Heart right ventricle (tissue), 16 donors: ENCODE results near the gene SF3B1. TPM values are rescaled to one million over a fixed set of nuclear protein-coding genes. Genes with fewer than 3 reads are reported as not detected.
"Not testable (repeated sequence)": the region's sequence is repeated elsewhere in the genome, so short reads cannot be mapped to it uniquely, and the experiment has no call there.

Source experiments
- ATAC-seq, 8 donors: fragments of 200-7000 bp; cut with Tn5 transposase; one replicate each; pipeline ENCODE4 v1.9.1; 2020; ENCODE audit warnings: mild to moderate bottlenecking in 8 of 8, moderate library complexity in 8 of 8, moderate number of reproducible peaks in 1 of 8
- DNase-seq, 2 donors: peaks; one replicate each; pipeline ENCODE4 v3.0.0-alpha.2; 2020
- H3K27ac ChIP-seq, 10 donors: fragments of 200-600 bp; sonication (generic) in 2 of 10; one replicate each; pipeline versions ENCODE4 v1.5.0 to v1.8.0; 2020 to 2022; ENCODE audit warnings: mild to moderate bottlenecking in 3 of 10
- H3K27me3 ChIP-seq, 7 donors: fragments of 200-600 bp; one replicate each; pipeline ENCODE4 v1.8.0; 2021 to 2022; ENCODE audit warnings: mild to moderate bottlenecking in 2 of 7
- H3K36me3 ChIP-seq, 9 donors: fragments of 200-600 bp; sonication (generic) in 1 of 9; one replicate each; pipeline versions ENCODE4 v1.5.0 to v1.8.0; 2020 to 2022; ENCODE audit warnings: mild to moderate bottlenecking in 2 of 9
- H3K4me1 ChIP-seq, 9 donors: fragments of 200-600 bp; sonication (generic) in 1 of 9; one replicate each; pipeline versions ENCODE4 v1.5.0 to v1.8.0; 2020 to 2022; ENCODE audit warnings: mild to moderate bottlenecking in 4 of 9
- H3K4me3 ChIP-seq, 10 donors: fragments of 200-600 bp; sonication (generic) in 2 of 10; one replicate each; pipeline versions ENCODE4 v1.5.0 to v1.8.0; 2020 to 2022; ENCODE audit warnings: mild to moderate bottlenecking in 7 of 10, moderate library complexity in 2 of 10
- H3K9me3 ChIP-seq, 11 donors: fragments of 200-600 bp in 10 of 11; sonication (generic) in 2 of 11; one replicate each; pipeline versions ENCODE4 v1.5.0 to v1.8.0; 2013 to 2022; ENCODE audit warnings: mild to moderate bottlenecking in 2 of 11, control low read depth in 1 of 11, moderate library complexity in 1 of 11
- CTCF ChIP-seq, 9 donors: fragments of 200-600 bp; sonication (generic) in 2 of 9; IDR thresholded peaks; one replicate each; pipeline versions ENCODE4 v1.5.0 to v1.8.0; 2021 to 2022; ENCODE audit warnings: antibody characterized with exemption in 9 of 9, mild to moderate bottlenecking in 5 of 9, moderate library complexity in 1 of 9
- WGBS, 2 donors: extraction: QIAGEN DNeasy Blood & Tissue Kit; methylation state at CpG; one replicate each; pipeline ENCODE4 v1.1.7; 2013; ENCODE audit warnings: inconsistent platforms in 1 of 2; 5-methylcytosine and 5-hydroxymethylcytosine counted together
- intact Hi-C, 10 donors: fragments of 100-400 bp; cut with DNase I; formaldehyde crosslinking; loops; one replicate each; pipeline versions ENCODE4 v1.11.1 to v1.14.2; 2022
- polyA plus RNA-seq, 2 donors: library from polyadenylated mRNA; stranded (reverse); fragments of 200-250 nt; gene quantifications; one replicate each; pipeline ENCODE4 v1.2.3, GENCODE V29; 2013
- total RNA-seq, 10 donors: library from RNA; stranded (reverse); fragmentation: NEBNext Ultra II Directional in 3 of 10; extraction: Animal tissue kit (Norgen Biotek cat#: 25700) in 3 of 10; gene quantifications; one replicate each; pipeline versions ENCODE4 v1.2.1 to v1.2.4, GENCODE V29; 2021 to 2023
- donor health status: Arrhythmogenic right ventricular cardiomyopathy.
- donor health status: ischemic (EF 13 %, LVEDD 7.1; RV severe dilation, severe dysfunction).
- donor health status: healthy with polysubstance abuse.
- donor health status: DM: no; HTN: yes; CAD: no.
- donor health status: DM: no; HTN: no; CAD: no.
- donor health status: ischemic (EF 25% LVEDD 6.9; RV normal size, moderate dysfunction).
- donor health status: ischemic (EF 25% LVEDD 5.7; RV mildly dilated, moderate dysfunction).
- donor health status: healthy.
- donor health status: DM: yes; HTN: yes; CAD: no.
- donor health status: Ischemic cardiomyopathy.
- donor health status: ischemic (EF 35%, LVEDD 5.7; RV mildly dilated, moderate dysfunction).
- donor health status: nonischemic (EF 11% LVEDD 7.7; RV severe dilation, severe dysfunction).
- donor health status: DM: yes; HTN: yes; CAD: no.
- donor health status: PGD.
- donor health status: ischemic (EF 29% LVEDD 5.4; RV normal size, mild dysfunction).
- donor health status: nonischemic (EF 23%, LVEDD 6.1; RV moderate dilation, normal function).

SF3B1 gene
- total and polyA plus RNA-seq, 12 donors = 103 to 206 (median 151) TPM

- Histone ChIP-seq H3K27me3 (no peaks in the 10 kb centered on the region), H3K4me3 (no peak overlapping the region), H3K4me1 (peaks cover 0 to 18% (median 0%) of the 10 kb centered on the region in 9 donors), H3K36me3 (no peaks in the 10 kb centered on the region), H3K9me3 (no peaks in the 10 kb centered on the region), H3K27ac (peak overlapping the region in 3 of 10 donors; percentile 46 to 70 (median 56))
- TF ChIP-seq CTCF (IDR thresholded peaks at IDR 0.05) = no peak
- ATAC-seq (peak in 4 of 8 donors; percentile 45 to 58 (median 51)), DNase-seq (no peak)
- 62 to 71% methylated on average over 5 of the region's 5 CpGs for WGBS, 2 donors
- intact Hi-C loops = no loop called here
Measured at GRCh38 chr2:197442857-197443256, 8.0 kb upstream of the SF3B1 start.

GRCh38 chr2:197437380-197437779, 2.6 kb upstream of the SF3B1 start:
- Histone ChIP-seq H3K4me1 (peaks cover 8 to 29% (median 23%) of the 10 kb centered on the region in 9 donors), H3K36me3 (no peaks in the 10 kb centered on the region), H3K4me3 (no peak overlapping the region), H3K9me3 (no peaks in the 10 kb centered on the region), H3K27me3 (no peaks in the 10 kb centered on the region), H3K27ac (no peak overlapping the region)
- intact Hi-C loops = loop anchor here in 4 of 10 donors (10.0 kb wide), 2 partner anchors 57 to 267 kb away; partner anchors contain the start of genes HSPD1 (in 2 of the 4) and MARS2 (in 2 of the 4)
- no peak for DNase-seq
- no peak for ATAC-seq
- TF ChIP-seq CTCF (IDR thresholded peaks at IDR 0.05) = no peak
- WGBS, 2 donors = 96 to 98% methylated on average over 2 of the region's 2 CpGs

GRCh38 chr2:197435598-197436420, 981 bp upstream of the SF3B1 start:
- TF ChIP-seq CTCF (IDR thresholded peaks at IDR 0.05) = no peak

GRCh38 chr2:197433780-197434438, 919 bp downstream of the SF3B1 start:
- Histone ChIP-seq H3K27me3 (no peaks in the 10 kb centered on the region), H3K27ac (peak overlapping the region in 9 of 10 donors; percentile 90 to 99 (median 97)), H3K36me3 (peaks cover 0 to 9% (median 0%) of the 10 kb centered on the region in 9 donors), H3K4me3 (peak overlapping the region; percentile 69 to 100 (median 88)), H3K9me3 (no peaks in the 10 kb centered on the region), H3K4me1 (peaks cover 11 to 61% (median 56%) of the 10 kb centered on the region in 9 donors)
- intact Hi-C loops = loop anchor here in 7 of 10 donors (2.0 to 10.0 kb wide), 4 partner anchors 19 to 271 kb away; partner anchors contain the start of genes COQ10B (in 4 of the 7), MARS2 (in 3 of the 7) and HSPD1 (in 2 of the 7)
- WGBS, 2 donors = 1% methylated on average over 11 of the region's 11 CpGs
- TF ChIP-seq CTCF (IDR thresholded peaks at IDR 0.05) = no peak
- no peak for ATAC-seq
- DNase-seq = no peak

More at GRCh38 chr2:197435598-197436420, 981 bp upstream of the SF3B1 start:
- H3K4me3 ChIP-seq = peak overlapping the region; percentile 69 to 100 (median 88)
- DNase-seq = no peak
- ATAC-seq = peak in 3 of 8 donors; percentile 6 to 27 (median 14)
- H3K9me3 ChIP-seq = no peaks in the 10 kb centered on the region
- WGBS, 2 donors = 24 to 26% methylated on average over 16 of the region's 16 CpGs
- no peaks in the 10 kb centered on the region for H3K27me3 ChIP-seq
- H3K27ac ChIP-seq = peak overlapping the region; percentile 90 to 99 (median 96)
- no peaks in the 10 kb centered on the region for H3K36me3 ChIP-seq
- intact Hi-C loops = loop anchor here in 8 of 10 donors (1.0 to 10.0 kb wide), 5 partner anchors 17 to 269 kb away; partner anchors contain the start of genes COQ10B (in 7 of the 8), MARS2 (in 3 of the 8) and HSPD1 (in 2 of the 8)
- peaks cover 11 to 45% (median 38%) of the 10 kb centered on the region in 9 donors for H3K4me1 ChIP-seq

DNA sequence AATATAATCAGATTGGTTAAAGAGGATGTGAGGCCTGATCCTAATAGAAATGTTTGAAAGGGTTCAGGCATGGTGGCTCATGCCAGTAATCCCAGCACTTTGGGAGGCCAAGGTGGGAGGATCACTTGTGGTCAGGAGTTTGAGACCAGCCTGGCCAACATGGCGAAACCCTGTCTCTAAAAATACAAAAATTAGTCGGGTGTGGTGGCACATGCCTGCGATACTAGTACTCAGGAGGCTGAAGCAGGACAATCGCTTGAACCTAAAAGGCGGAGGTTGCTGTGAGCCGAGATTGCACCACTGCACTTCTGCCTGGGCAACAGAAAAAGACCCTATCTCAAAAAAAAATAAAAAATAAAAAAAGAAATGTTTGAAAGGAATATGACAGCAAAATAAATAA, 2.3 kb downstream of the SF3B1 start:
- Histone ChIP-seq H3K4me3 (peak overlapping the region in 7 of 10 donors; percentile 78 to 99 (median 93)), H3K4me1 (peaks cover 11 to 73% (median 70%) of the 10 kb centered on the region in 9 donors), H3K36me3 (peaks cover 0 to 22% (median 0%) of the 10 kb centered on the region in 9 donors)
- intact Hi-C loops = loop anchor here in 4 of 10 donors (10.0 kb wide), 2 partner anchors 62 to 272 kb away; partner anchors contain the start of genes HSPD1 (in 2 of the 4) and MARS2 (in 2 of the 4)
- H3K27ac ChIP-seq, H3K9me3 ChIP-seq, DNase-seq, H3K27me3 ChIP-seq, ATAC-seq: not testable (repeated sequence)
- WGBS, 2 donors = 71 to 79% methylated on average over 6 of the region's 6 CpGs
